OCI-LY1 (cell line): Measurements from ENCODE around the gene ZSCAN2.
"Not testable (repeated sequence)": the region's sequence is repeated elsewhere in the genome, so short reads cannot be mapped to it uniquely, and the experiment has no call there.

Experiments used
- CTCF ChIP-seq: fragments of 200-600 bp; sonication (generic), shearing (Covaris generic); IDR thresholded peaks from 2 replicates; pipeline ENCODE4 v1.5.1; 2017; ENCODE audit warnings: mild to moderate bottlenecking, antibody characterized with exemption, low read length, moderate library complexity, mixed read lengths
- EZH2 ChIP-seq: fragments of 200-600 bp; sonication (generic), shearing (Covaris generic); IDR thresholded peaks from 2 replicates; pipeline ENCODE4 v1.8.0; 2017; ENCODE audit warnings: borderline replicate concordance, mixed run types, mild to moderate bottlenecking, antibody characterized with exemption, low read length, moderate library complexity, mixed read lengths

- TF ChIP-seq CTCF, EZH2: not testable (repeated sequence)
These were observed 41.8 kb downstream of the ZSCAN2 start for GRCh38 chr15:84642640-84643039.
